Panc1 (cell line): ENCODE data around the gene PLEKHO2. TPM values are rescaled to one million over a fixed set of nuclear protein-coding genes. Genes with fewer than 3 reads are reported as not detected.

Experiments
- ATAC-seq: fragments of 200-7000 bp; cut with Tn5 transposase; 2 replicates; pipeline ENCODE4 v1.9.1; 2020; ENCODE audit warnings: mild to moderate bottlenecking, moderate library complexity
- BruUV-seq: library from RNA; stranded (reverse); fragments of 400-500 nt; replicated peaks from 2 replicates; lab custom pipeline; 2021; lab: Mats Ljungman, UMichigan
- CTCF ChIA-PET: fragments of 300-600 bp; sonication (Branson Sonifier 250); formaldehyde crosslinking; loops from one replicate; lab custom pipeline; 2022; ENCODE audit warnings: antibody characterized with exemption; lab: Charles Lee
- POLR2A ChIA-PET: fragments of 300-600 bp; sonication (Branson Sonifier 250); formaldehyde crosslinking; loops from one replicate; lab custom pipeline; 2022; ENCODE audit warnings: antibody characterized with exemption; lab: Charles Lee
- DNase-seq: peaks from one replicate; pipeline ENCODE4 v3.0.0-alpha.2; 2010; ENCODE audit warnings: low read depth, low spot score
- H3K27ac ChIP-seq: 2 replicates; pipeline ENCODE4 v1.5.1; 2011; ENCODE audit warnings: mild to moderate bottlenecking, low read length, inconsistent platforms
- H3K27me3 ChIP-seq: fragments of 200-500 bp; sonication (Bioruptor generic); 2 replicates; pipeline ENCODE4 v1.6.0; 2014; ENCODE audit warnings: low read length, inconsistent platforms; ENCODE audit not compliant: control insufficient read depth, insufficient read depth
- H3K36me3 ChIP-seq: fragments of 200-500 bp; sonication (Bioruptor generic); 2 replicates; pipeline ENCODE4 v1.5.1; 2014; ENCODE audit warnings: inconsistent platforms, mild to moderate bottlenecking, low read length, moderate library complexity; ENCODE audit not compliant: control insufficient read depth, insufficient read depth
- H3K4me1 ChIP-seq: 2 replicates; pipeline ENCODE4 v1.5.1; 2011; ENCODE audit warnings: inconsistent platforms, mild to moderate bottlenecking, low read length, moderate library complexity; ENCODE audit not compliant: control insufficient read depth, insufficient read depth
- H3K4me3 ChIP-seq, 2 experiments: 2 replicates each; pipeline ENCODE4 v1.5.1; 2011 to 2012; ENCODE audit warnings: low read depth in 2 of 2, low read length in 2 of 2, mild to moderate bottlenecking in 2 of 2, inconsistent platforms in 1 of 2, moderate library complexity in 1 of 2
- H3K9me3 ChIP-seq: fragments of 200-500 bp; sonication (Bioruptor generic); 2 replicates; pipeline ENCODE4 v1.5.1; 2014; ENCODE audit warnings: low read depth, mild to moderate bottlenecking, inconsistent platforms, low read length, moderate library complexity; ENCODE audit not compliant: control insufficient read depth, insufficient read depth
- CTCF ChIP-seq: fragments of 450-650 bp; IDR thresholded peaks from 2 replicates; pipeline ENCODE4 v1.5.1; 2017; ENCODE audit warnings: mild to moderate bottlenecking
- POLR2AphosphoS5 ChIP-seq: IDR thresholded peaks from 2 replicates; pipeline ENCODE4 v1.6.1; 2012; ENCODE audit warnings: mild to moderate bottlenecking, low read depth, low read length, moderate library complexity
- SIN3A ChIP-seq: IDR thresholded peaks from 2 replicates; pipeline ENCODE4 v1.6.1; 2012; ENCODE audit warnings: low read depth, mild to moderate bottlenecking, low read length, moderate library complexity, borderline replicate concordance; ENCODE audit not compliant: insufficient read depth
- TCF7L2 ChIP-seq: IDR thresholded peaks from 2 replicates; pipeline ENCODE4 v1.6.1; 2011; ENCODE audit warnings: mild to moderate bottlenecking, low read depth, low read length, inconsistent platforms
- in situ Hi-C: cut with HindIII; loops from 2 replicates; pipeline ENCODE4 v1.10.0; 2016; ENCODE audit warnings: low sequenced_read_pairs, low pct_unique_long_range_greater_than_20kb
- intact Hi-C: fragments of 100-400 bp; cut with micrococcal nuclease; formaldehyde crosslinking; loops from one replicate; pipeline ENCODE4 v1.10.0; 2022; ENCODE audit not compliant: unreplicated experiment
- total RNA-seq: library from RNA; stranded (reverse); gene quantifications from one replicate; pipeline ENCODE4 v1.2.1, GENCODE V29; 2021; ENCODE audit not compliant: unreplicated experiment
- TF ChIP-seq, protein P1 (sequence below), 2 experiments: IDR thresholded peaks; 2 replicates each; pipeline ENCODE4 v1.6.1; 2011 to 2012; ENCODE audit warnings: low read depth in 2 of 2, control low read depth in 1 of 2, low read length in 1 of 2, mild to moderate bottlenecking in 1 of 2, moderate library complexity in 1 of 2; ENCODE audit not compliant: insufficient read depth in 1 of 2

The PLEKHO2 gene
- total RNA-seq, 1 experiment from 2014 or later = 11.1 TPM

GRCh38 chr15:64905119-64905831 is 63.6 kb downstream of the PLEKHO2 start:
- no TSS peak for BruUV-seq
- TF ChIP-seq, protein P1, sequence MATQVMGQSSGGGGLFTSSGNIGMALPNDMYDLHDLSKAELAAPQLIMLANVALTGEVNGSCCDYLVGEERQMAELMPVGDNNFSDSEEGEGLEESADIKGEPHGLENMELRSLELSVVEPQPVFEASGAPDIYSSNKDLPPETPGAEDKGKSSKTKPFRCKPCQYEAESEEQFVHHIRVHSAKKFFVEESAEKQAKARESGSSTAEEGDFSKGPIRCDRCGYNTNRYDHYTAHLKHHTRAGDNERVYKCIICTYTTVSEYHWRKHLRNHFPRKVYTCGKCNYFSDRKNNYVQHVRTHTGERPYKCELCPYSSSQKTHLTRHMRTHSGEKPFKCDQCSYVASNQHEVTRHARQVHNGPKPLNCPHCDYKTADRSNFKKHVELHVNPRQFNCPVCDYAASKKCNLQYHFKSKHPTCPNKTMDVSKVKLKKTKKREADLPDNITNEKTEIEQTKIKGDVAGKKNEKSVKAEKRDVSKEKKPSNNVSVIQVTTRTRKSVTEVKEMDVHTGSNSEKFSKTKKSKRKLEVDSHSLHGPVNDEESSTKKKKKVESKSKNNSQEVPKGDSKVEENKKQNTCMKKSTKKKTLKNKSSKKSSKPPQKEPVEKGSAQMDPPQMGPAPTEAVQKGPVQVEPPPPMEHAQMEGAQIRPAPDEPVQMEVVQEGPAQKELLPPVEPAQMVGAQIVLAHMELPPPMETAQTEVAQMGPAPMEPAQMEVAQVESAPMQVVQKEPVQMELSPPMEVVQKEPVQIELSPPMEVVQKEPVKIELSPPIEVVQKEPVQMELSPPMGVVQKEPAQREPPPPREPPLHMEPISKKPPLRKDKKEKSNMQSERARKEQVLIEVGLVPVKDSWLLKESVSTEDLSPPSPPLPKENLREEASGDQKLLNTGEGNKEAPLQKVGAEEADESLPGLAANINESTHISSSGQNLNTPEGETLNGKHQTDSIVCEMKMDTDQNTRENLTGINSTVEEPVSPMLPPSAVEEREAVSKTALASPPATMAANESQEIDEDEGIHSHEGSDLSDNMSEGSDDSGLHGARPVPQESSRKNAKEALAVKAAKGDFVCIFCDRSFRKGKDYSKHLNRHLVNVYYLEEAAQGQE (IDR thresholded peaks at IDR 0.05; ENCODE audit: insufficient read depth in 1 of 2, low read depth in 2 of 2, low read length in 1 of 2) = no peak
- TF ChIP-seq SIN3A (no peak), CTCF (no peak), TCF7L2 (no peak), POLR2AphosphoS5 (no peak)
- H3K27ac ChIP-seq = no peak overlapping the region
- ChIA-PET CTCF (no interaction called here), POLR2A (no interaction called here)
- no peak overlapping the region for H3K4me3 ChIP-seq
- H3K36me3 ChIP-seq = no peaks in the 10 kb centered on the region
- no peak for DNase-seq
- peak; percentile 72 for ATAC-seq
- 0 out of 2 replicates have a peak, but pooled peaks cover 2% of the 10 kb centered on the region for H3K27me3 ChIP-seq
- in situ Hi-C loops (no loop called here), intact Hi-C loops (no loop called here)
- H3K4me1 ChIP-seq = no peaks in the 10 kb centered on the region
- peaks cover 7% of the 10 kb centered on the region; the same call in 1 of the 2 replicates for H3K9me3 ChIP-seq

DNA sequence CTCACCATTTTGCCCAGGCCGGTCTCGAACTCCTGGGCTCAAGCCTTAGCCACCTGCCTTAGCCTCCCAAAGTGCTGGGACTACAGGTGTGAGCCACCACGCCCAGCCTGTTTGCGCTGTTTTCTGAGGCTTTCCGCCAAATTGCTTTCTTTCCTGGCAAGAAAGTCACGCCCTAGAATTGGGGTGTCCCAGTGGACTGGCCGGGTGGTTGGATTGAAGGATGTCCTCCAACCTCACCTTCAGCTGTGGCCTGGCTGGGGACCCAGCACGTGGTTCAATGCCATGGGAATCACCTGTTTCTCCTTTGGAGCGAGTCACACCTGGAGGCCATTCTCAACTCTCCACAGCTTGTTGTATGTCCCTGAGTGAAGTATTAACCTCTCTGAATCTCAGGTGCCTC is 64.2 kb downstream of the PLEKHO2 start:
- no peak for ATAC-seq
- CTCF ChIA-PET = interaction anchor here (0.6 kb wide), 1 partner anchor 367 kb away, joined by 3 read pairs; no protein-coding TSS in a partner anchor
- in situ Hi-C loops (no loop called here), intact Hi-C loops (no loop called here)
- no TSS peak for BruUV-seq
- POLR2A ChIA-PET = interaction anchor here (0.5 kb wide), 1 partner anchor 69 kb away, joined by 9 read pairs; no protein-coding TSS in a partner anchor
- H3K27me3 ChIP-seq = 0 out of 2 replicates have a peak, but pooled peaks cover 2% of the 10 kb centered on the region
- peaks cover 2% of the 10 kb centered on the region for H3K4me1 ChIP-seq
- H3K27ac ChIP-seq = no peak overlapping the region
- TF ChIP-seq SIN3A (no peak), CTCF (no peak), POLR2AphosphoS5 (no peak), TCF7L2 (no peak)
- TF ChIP-seq, protein P1 (IDR thresholded peaks at IDR 0.05; ENCODE audit: insufficient read depth in 1 of 2, low read depth in 2 of 2, low read length in 1 of 2) = no peak
- no peaks in the 10 kb centered on the region for H3K36me3 ChIP-seq
- DNase-seq = no peak
- no peak overlapping the region for H3K4me3 ChIP-seq
- H3K9me3 ChIP-seq = peaks cover 3% of the 10 kb centered on the region; the same call in 1 of the 2 replicates
